ENCODE results near the gene PHOX2A. TPM values are rescaled to one million over a fixed set of nuclear protein-coding genes. Genes with fewer than 3 reads are reported as not detected.

The PHOX2A gene
- total RNA-seq, 4 donors from 2014 or later = not detected

- WGBS, 2 donors = 60 to 70% methylated on average over 12 of the region's 14 CpGs
- DNase-seq (ENCODE audit: low spot score in 2 of 2) = peak in 1 of 2 donors; percentile 77
- intact Hi-C loops (cut with DNase I; ENCODE audit: low total_unique reads) = no loop called here
- no peak for TF ChIP-seq POLR2A (IDR thresholded peaks at IDR 0.05)
- TF ChIP-seq CTCF (IDR thresholded peaks at IDR 0.05) = no peak
- no peak overlapping the region for H3K4me3 ChIP-seq (ENCODE audit: low read depth, poor library complexity, severe bottlenecking)
Observed at GRCh38 chr11:72227316-72228228, 16.4 kb downstream of the PHOX2A start.

GRCh38 chr11:72226701-72227100 is 17.3 kb downstream of the PHOX2A start:
- WGBS, 2 donors = 66 to 69% methylated on average over 5 of the region's 5 CpGs
- no peak overlapping the region for H3K4me3 ChIP-seq (ENCODE audit: low read depth, poor library complexity, severe bottlenecking)
- intact Hi-C loops (cut with DNase I; ENCODE audit: low total_unique reads) = no loop called here
- peak in 1 of 2 donors; percentile 46 for DNase-seq (ENCODE audit: low spot score in 2 of 2)
- TF ChIP-seq POLR2A (IDR thresholded peaks at IDR 0.05) = no peak
- no peak for TF ChIP-seq CTCF (IDR thresholded peaks at IDR 0.05)

GRCh38 chr11:72225411-72225951 is 18.5 kb downstream of the PHOX2A start:
- H3K4me3 ChIP-seq (ENCODE audit: low read depth, poor library complexity, severe bottlenecking) = no peak overlapping the region
- no peak for TF ChIP-seq POLR2A (IDR thresholded peaks at IDR 0.05)
- no peak for TF ChIP-seq CTCF (IDR thresholded peaks at IDR 0.05)
- 10 to 14% methylated on average over 11 of the region's 11 CpGs for WGBS, 2 donors
- intact Hi-C loops (cut with DNase I; ENCODE audit: low total_unique reads) = no loop called here
- peak in 1 of 2 donors; percentile 86 for DNase-seq (ENCODE audit: low spot score in 2 of 2)

GRCh38 chr11:72224564-72225410 is 19.2 kb downstream of the PHOX2A start, which contains the start of gene INPPL1:
TSS of gene INPPL1 (plus strand) at chr11:72224767. CDS start at chr11:72224985, 218 bp downstream.
- WGBS, 2 donors = 1 to 3% methylated on average over 29 to 61 of the region's 81 CpGs
- peak in 1 of 2 donors; percentile 87 for DNase-seq (ENCODE audit: low spot score in 2 of 2)
- H3K4me3 ChIP-seq (ENCODE audit: low read depth, poor library complexity, severe bottlenecking) = peak within 1 kb of the TSS; percentile 64
- intact Hi-C loops (cut with DNase I; ENCODE audit: low total_unique reads) = no loop called here
- TF ChIP-seq POLR2A (IDR thresholded peaks at IDR 0.05) = no peak
- TF ChIP-seq CTCF (IDR thresholded peaks at IDR 0.05) = no peak

GRCh38 chr11:72223615-72224563 is 20.1 kb downstream of the PHOX2A start:
- DNase-seq (ENCODE audit: low spot score in 2 of 2) = peak in 1 of 2 donors; percentile 92
- peak overlapping the region; percentile 64 for H3K4me3 ChIP-seq (ENCODE audit: low read depth, poor library complexity, severe bottlenecking)
- TF ChIP-seq POLR2A (IDR thresholded peaks at IDR 0.05) (no peak), CTCF (IDR thresholded peaks at IDR 0.05) (no peak)
- WGBS, 2 donors = 0 to 1% methylated on average over 40 to 54 of the region's 84 CpGs
- intact Hi-C loops (cut with DNase I; ENCODE audit: low total_unique reads) = no loop called here

Data from lower leg skin (tissue), 4 donors.